Activated CD8-positive, alpha-beta memory T cell treated with anti-CD3 and anti-CD28 coated beads, Interleukin-2, amount 50 U/mL, for 48 hours (primary cell): Measurements from ENCODE around the gene MIS18A.

Source experiments
- DNase-seq: peaks from one replicate; pipeline ENCODE4 v3.0.0-alpha.2; 2020

The MIS18A gene

DNA sequence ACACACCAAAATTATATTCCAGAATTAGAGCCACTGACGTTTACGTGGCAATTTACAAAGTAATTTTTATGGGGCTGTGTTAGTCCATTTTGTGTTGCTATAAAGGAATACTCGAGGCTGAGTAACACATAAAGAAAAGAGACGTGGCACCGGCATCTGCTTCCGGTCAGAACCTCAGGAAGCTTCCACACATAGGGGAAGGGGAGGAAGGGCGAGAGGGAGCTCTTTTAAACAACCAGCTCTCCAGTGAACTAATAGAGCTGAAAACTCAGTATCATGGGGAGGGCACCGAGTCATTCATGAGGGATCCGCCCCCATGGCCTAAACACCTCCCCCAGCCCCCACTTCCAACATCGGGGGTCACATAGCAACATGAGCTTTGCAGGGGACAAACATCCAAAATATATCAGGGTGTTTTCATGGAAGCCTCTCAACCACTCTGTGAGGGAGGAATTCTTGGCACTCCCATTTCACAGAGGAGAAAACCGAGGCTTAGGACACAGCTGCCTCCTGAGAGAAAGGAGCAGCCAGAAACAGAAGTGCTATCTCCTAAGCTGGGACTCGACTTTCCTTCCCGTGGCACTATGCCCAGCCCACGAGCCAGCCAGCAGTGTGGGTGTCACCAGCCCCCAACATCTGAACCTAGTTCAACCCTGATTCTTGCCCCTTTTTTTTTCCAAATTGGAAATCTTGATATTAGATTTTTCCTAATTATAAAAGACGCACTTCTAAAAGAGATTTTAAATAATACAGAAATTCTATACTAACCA, 29.2 kb downstream of the MIS18A start:
- no peak for DNase-seq

GRCh38 chr21:32248571-32249461, 30.0 kb downstream of the MIS18A start:
- no peak for DNase-seq

DNA sequence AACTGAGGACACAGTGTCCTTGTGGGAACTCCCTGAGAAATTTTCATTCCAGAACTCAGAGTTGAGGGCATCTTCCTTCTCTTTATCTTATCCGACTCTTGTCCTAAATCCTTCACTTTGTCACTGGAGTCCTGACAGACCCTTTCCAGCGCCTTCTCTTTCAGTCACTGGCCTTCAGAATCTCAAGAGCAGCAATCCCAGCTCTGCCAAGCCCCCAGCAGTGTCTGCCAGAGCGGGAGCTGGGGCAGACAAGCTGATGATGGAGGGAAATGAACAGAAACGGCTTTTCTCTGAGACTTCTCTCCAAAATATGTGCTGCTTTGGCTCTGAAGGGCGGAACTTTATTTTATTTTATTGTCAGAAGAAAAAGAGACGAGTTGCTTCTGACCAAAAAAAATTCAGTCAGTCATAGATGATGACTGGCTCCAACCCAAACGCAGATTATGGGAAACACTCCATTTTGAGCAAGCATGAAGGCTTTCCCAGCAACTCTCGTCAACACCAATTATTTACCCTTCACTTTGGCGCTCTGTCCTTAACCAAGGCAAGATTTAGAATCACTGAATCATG, 32.2 kb downstream of the MIS18A start:
- no peak for DNase-seq

- no peak for DNase-seq
These were observed 32.9 kb downstream of the MIS18A start for GRCh38 chr21:32245971-32246370.

DNA sequence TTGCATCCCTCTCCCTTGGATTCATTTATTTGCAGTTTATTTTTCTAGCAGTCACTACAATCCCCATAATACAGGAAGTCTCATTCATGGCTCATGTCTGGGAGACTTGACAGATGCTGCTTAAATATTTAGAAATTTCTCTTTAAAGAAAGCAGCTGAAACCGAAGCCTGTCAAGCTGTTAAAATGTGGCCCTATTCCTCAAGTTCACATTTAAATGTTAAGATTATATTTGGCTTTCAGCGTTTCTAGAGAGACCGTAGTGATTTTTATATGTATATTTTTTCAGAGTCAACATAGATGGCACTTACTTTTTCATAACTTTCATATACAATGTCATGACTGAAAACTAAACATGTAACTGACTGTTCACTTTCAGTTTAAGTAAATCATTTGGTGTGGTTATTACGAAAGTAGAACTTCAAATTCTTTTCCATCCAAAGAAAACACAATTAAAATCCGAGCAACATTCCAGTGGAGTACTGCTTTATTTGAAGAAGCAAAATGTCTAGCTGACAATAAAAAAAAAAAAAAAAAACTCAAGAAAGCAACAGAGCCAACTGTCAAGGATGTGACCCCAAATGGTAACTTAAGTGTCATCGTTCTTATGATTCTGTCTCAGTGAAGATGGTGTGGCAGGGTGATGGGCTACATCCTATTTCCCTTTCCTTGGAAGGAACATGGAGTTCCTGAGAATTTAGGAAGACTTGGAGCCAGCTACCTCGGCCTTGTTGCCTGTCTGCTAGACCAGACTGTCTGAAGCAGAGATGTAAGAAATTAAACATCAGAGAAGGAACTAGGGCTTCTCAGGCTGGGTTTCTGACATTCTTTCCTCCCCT, 37.8 kb downstream of the MIS18A start:
- no peak for DNase-seq

GRCh38 chr21:32239551-32239950, 39.3 kb downstream of the MIS18A start:
- no peak for DNase-seq

GRCh38 chr21:32238063-32238462, 40.8 kb downstream of the MIS18A start:
- no peak for DNase-seq

- DNase-seq = no peak
These were observed 41.8 kb downstream of the MIS18A start for GRCh38 chr21:32237021-32237420.

- no peak for DNase-seq
These were observed 45.0 kb downstream of the MIS18A start for GRCh38 chr21:32233722-32234301.

- DNase-seq = no peak
These were observed 45.7 kb downstream of the MIS18A start for GRCh38 chr21:32233055-32233546.

DNA sequence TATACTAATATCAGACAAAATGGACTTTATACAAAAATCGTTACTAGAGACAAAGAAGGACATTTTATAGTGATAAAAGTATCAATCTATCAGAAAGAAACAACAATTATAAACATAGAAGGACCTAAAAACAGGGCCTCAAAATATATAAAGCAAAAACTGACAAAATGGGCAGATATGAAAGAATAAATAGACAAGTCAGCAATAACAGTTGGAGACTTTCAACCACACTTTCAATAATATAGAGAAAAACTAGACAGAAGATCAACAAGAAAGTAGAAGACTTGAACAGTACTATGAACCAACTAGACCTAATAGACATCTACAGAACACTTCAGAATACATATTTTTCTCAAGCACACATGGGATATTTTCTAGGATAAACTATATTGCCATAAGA, 52.4 kb downstream of the MIS18A start:
- no peak for DNase-seq
